ENCODE data around the gene PRKD3.

The PRKD3 gene

DNA sequence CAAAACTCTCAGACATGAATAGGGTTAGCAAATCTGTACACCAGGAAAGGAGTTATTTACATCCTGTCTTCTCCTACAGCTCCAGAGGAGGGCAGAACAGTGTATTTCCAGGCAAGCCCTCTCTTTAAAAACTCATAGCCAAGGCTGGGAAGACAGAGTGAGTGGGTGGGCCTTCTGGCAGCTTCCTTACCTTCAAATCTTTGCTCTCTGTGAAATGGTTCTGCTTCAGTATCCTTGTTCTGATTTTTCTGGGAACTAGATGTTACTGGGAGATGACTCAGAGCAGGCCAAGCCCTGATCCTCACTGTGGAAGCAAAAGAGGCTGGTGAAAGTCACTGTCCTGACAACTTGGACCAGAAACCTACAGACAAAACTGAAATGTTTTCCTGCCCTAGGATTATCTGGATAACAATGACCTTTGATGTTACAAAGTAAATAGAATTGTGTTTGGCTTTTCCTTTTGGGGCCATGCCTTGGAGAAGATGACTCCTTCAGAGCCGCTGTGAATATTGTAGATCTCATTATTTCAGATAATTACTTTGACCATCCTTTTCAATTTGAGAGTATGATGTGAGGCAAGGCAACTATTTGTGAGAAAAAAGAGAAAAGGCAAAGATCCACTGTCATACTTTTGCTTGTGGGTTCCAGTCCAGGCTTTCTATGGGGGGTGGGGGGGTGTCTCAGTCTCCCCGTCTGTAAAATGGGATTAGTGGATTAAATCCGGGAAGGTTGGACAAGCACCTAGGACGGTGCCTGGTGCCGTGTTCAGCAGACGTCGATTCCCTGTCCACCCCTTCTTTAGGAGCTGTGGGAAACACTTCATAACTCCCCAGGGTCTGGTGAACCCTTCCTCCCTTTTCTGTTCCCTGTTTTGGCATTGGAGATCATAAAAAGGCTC is 19.2 kb upstream of the PRKD3 start:
- no peak for DNase-seq (ENCODE audit: low read depth)

DNA sequence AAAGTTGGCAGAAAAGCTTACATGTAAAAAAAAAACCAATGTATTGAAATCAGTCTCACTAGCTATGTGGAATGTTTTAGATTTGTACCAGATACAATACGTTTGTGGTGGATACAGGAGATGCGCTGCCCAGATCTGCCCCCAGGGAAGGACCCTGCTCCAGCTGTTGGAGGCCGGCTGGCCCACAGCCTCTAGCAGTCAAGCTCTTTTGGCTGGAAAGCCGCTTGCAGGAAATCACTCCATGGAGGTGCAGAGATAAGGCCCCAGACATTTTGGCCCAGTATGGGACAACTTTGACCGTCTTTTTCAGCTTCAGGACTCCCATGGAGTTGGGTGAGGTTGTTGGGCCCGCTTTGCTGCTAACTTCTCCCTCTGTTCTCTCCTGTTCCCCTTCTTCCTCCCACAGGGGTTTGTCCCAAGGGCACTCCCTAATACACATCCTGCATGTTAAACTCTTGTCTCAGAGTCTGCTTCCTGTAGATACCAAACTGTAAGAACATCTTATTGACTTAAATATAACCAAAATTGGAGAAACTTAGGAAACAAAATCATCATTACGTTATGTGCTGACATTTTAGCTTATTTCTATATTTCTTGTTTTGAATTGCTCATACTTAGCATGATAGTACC is 18.1 kb upstream of the PRKD3 start:
- no peak for DNase-seq (ENCODE audit: low read depth)

DNA sequence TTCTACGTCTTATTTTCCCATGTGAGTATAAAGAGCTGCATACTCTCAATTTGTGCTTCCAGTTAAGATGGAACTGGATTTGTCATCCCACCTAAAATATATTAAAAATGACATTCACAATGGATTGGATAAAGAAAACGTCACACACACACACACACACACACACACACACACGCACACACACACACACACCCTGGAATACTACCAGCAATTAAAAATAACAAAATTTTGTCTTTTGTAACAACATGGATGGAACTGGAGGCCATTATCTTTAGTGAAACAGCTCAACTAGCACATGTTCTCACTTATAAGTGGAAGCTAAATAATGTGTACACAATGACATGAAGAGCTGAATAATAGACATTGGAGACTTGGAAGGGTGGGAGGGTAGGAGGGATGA is 16.0 kb upstream of the PRKD3 start:
- no peak for DNase-seq (ENCODE audit: low read depth)

GRCh38 chr2:37338933-37339332 is 14.3 kb upstream of the PRKD3 start:
- DNase-seq (ENCODE audit: low read depth) = no peak

DNA sequence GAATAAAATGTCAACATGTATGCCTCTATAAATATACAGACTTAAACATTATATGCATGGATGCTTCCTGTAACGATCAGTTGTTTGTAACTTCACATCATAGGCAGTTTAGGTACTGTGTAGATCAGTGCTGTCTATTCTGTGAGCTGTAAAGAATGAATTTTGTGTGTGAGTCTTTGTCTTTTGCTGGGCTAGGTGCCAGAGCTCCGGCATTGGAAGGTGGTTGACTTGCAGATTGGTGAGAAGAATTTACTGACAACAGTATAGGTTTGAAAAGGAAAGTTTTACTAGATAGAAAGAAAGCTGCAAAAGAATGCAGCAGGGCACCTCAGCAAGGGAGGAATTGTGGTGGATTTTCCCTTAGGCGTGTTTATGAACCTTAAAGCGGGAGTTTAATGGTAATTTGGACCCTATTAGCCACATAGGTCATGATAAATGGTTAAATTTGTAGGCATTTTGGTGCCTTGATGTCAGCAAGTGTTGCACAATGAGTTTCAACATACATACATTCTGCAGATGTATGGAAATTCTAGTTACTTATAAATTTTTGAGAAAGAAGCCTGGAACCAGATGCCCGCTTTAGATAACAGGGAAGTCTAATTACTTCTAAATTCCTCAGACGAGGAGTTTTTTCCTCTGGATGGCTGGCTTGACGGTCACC is 13.1 kb upstream of the PRKD3 start:
- DNase-seq (ENCODE audit: low read depth) = no peak

DNA sequence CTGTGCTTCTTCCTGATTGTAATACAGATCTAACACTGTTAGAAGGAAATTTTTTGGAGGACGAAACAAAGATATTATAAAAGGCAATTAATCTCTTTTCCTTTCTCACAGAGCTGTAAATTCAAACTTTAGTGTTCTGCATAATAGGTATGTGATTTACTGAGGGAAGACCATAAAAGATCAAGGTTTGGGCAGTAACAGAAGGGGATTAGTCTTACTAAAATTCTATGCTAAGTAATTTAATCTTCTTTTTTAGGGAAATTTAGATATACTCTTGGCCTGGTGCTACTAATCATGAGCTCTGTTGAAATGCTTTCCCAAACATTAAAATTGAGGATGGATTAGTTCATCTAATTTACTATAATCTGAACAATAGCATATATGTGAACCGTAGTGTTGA is 11.0 kb upstream of the PRKD3 start:
- no peak for DNase-seq (ENCODE audit: low read depth)

GRCh38 chr2:37333256-37333655 is 8.6 kb upstream of the PRKD3 start:
- DNase-seq (ENCODE audit: low read depth) = no peak

- no peak for DNase-seq (ENCODE audit: low read depth)
Measured at GRCh38 chr2:37332560-37332959, 7.9 kb upstream of the PRKD3 start.

- no peak for DNase-seq (ENCODE audit: low read depth)
Measured at GRCh38 chr2:37330681-37331080, 6.0 kb upstream of the PRKD3 start.

- no peak for DNase-seq (ENCODE audit: low read depth)
Measured at GRCh38 chr2:37326866-37327634, 2.4 kb upstream of the PRKD3 start.

- DNase-seq (ENCODE audit: low read depth) = no peak
Measured at GRCh38 chr2:37326285-37326684, 1.7 kb upstream of the PRKD3 start.

GRCh38 chr2:37325625-37326071 is 1.0 kb upstream of the PRKD3 start:
- no peak for DNase-seq (ENCODE audit: low read depth)

DNA sequence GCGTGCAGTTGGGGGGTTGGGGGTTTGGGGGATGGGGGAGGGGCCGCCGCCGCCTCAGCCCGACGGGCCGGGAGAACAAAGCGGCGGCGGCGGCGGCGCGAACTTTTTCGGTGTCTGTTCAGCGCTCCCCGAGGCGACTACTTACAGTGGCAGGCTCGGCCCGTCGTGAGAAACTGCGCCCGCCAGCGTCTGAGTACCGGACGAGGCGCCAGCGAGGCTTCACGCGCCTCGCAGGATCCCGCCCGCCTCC is 172 bp downstream of the PRKD3 start:
- DNase-seq (ENCODE audit: low read depth) = no peak

GRCh38 chr2:37323781-37324535 is 675 bp downstream of the PRKD3 start:
- no peak for DNase-seq (ENCODE audit: low read depth)

GRCh38 chr2:37323176-37323780 is 1.4 kb downstream of the PRKD3 start:
- no peak for DNase-seq (ENCODE audit: low read depth)

DNA sequence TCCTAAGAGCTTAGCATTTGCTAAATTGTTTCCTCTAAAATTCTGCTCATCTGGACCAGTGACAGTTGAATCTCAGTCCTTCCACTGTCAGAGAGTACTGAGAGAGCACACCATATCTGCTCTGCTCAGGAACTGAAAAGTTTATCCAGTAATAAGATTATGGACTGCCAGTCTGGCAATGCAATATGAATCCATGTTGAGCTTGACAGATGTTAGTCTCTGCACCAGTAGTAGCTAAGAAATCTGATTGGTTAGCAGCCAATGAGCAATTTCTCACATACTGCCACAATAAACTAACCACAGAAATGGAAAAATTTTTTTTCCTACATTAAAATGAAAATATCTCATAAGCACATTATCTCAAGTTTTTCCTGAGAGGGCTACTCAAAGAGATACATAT is 2.3 kb downstream of the PRKD3 start:
- no peak for DNase-seq (ENCODE audit: low read depth)

GRCh38 chr2:37321029-37321682 is 3.5 kb downstream of the PRKD3 start:
- no peak for DNase-seq (ENCODE audit: low read depth)

- DNase-seq (ENCODE audit: low read depth) = no peak
Measured at GRCh38 chr2:37319754-37320609, 4.7 kb downstream of the PRKD3 start.

DNA sequence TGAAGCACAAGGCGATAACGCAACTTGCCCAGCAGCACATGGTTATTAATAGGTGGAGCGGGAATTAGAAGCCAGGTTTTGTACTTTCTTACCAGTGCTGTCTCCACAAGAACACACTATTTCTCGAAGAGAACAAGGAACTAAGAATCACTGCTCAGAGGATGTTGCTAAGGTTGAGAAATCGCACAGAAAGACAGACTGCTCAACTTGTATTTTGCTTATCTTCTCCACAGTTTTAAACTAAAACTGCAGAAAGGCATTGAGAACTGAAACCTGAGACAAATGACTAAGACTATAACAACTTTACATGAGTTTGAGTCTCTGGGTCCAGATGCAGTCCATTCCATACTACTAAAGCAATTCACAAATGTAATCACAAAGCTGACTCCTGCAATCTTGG is 6.2 kb downstream of the PRKD3 start:
- DNase-seq (ENCODE audit: low read depth) = no peak

GRCh38 chr2:37317746-37318145 is 6.9 kb downstream of the PRKD3 start:
- DNase-seq (ENCODE audit: low read depth) = no peak

Data from stimulated activated CD8-positive, alpha-beta memory T cell treated with anti-CD3 and anti-CD28 coated beads, Interleukin-15, amount 100 ng/mL, for 1 hour (primary cell).